ENCODE results near the gene C3. TPM values are rescaled to one million over a fixed set of nuclear protein-coding genes. Genes with fewer than 3 reads are reported as not detected.

C3 gene
- total and polyA plus RNA-seq, 2 experiments from 2014 or later: 0.39 to 1.6 TPM

DNA sequence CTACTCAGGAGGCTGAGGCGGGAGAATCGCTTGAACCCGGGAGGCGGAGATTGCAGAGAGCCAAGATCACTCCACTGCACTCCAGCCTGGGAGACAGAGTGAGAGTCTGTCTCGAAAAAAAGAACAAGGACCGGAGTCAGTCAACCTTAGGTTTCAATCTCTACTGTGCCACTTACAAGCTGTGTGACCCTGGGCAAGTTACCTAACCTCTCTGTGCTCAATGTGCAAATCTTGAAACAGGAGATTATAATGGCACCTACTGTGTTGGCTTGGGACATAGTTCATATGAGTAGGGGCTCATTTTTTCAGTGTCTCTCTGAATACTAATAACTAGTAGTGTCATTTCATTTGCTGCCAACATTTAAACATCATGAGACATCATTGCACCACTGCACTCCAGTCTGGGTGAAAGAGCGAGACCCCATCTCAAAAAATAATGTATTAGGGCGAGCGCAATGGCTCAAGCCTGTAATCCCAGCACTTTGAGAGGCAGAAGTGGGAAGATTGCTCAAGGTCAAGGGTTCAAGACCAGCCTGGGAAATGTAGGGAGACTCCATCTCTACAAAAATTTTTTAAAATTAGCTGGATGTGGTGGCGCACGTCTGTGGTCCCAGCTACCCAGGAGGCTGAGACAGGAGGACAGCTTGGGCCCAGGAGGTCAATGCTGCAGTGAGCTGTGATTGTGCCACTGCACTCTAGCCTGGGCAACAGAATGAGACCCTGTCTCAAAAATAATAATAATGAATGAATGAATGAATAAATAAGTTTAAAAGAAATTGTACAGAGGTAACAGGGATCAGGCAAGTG is 5.5 kb downstream of the C3 start:
- Histone ChIP-seq H3K27ac (no peak overlapping the region), H3K36me3 (no peaks in the 10 kb centered on the region), H3K4me1 (ENCODE audit: low read depth) (no peaks in the 10 kb centered on the region), H3K27me3 (peaks cover 7% of the 10 kb centered on the region), H3K9me3 (ENCODE audit: low read depth) (no peaks in the 10 kb centered on the region), H3K4me3 (no peak overlapping the region)
- TF ChIP-seq, protein P1, sequence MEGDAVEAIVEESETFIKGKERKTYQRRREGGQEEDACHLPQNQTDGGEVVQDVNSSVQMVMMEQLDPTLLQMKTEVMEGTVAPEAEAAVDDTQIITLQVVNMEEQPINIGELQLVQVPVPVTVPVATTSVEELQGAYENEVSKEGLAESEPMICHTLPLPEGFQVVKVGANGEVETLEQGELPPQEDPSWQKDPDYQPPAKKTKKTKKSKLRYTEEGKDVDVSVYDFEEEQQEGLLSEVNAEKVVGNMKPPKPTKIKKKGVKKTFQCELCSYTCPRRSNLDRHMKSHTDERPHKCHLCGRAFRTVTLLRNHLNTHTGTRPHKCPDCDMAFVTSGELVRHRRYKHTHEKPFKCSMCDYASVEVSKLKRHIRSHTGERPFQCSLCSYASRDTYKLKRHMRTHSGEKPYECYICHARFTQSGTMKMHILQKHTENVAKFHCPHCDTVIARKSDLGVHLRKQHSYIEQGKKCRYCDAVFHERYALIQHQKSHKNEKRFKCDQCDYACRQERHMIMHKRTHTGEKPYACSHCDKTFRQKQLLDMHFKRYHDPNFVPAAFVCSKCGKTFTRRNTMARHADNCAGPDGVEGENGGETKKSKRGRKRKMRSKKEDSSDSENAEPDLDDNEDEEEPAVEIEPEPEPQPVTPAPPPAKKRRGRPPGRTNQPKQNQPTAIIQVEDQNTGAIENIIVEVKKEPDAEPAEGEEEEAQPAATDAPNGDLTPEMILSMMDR (IDR thresholded peaks at IDR 0.05; ENCODE audit: low read depth, low read length): no peak
- DNase-seq (ENCODE audit: low read depth in 1 of 2, low spot score in 1 of 2): no peak

DNA sequence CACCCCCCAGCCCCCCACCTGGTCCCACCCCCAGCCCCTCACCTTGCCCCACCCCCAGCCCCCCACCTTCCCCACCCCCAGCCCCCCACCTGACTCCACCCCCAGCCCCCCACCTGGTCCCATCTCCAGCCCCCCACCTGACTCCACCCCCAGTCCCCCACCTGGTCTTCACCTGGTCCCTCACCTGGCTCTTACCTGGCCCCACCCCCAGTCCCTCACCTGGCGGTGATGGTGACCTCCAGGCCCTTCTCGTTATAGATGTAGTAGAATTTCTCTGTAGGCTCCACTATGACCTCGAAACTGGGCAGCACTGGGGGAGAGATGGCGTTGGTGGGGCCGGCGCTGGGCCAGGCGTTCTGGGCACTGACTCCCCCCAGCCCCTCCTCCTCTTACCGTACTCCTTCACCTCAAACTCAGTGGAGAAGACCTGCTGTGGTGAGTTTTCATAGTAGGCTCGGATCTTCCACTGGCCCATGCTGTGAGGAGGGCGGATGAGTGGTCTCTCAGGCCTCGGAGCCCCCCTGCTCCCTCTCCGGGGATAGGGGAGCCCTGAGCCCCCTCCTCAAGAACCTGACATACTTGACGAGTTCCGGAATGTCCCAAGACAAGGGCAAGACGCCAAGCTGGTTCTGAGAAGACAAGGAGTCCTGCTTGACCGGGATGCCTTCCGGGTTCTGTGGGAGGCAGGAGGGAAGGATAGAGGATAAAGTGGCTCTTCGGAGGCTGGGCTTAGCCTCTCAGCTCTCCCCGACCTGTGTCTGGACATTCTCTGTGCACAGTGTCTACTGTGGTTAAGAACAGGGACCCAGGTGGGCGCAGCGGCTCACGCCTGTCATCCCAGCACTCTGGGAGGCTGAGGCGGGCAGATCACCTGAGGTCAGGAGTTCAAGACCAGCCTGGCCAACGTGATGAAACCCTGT is 6.4 kb downstream of the C3 start:
- Histone ChIP-seq H3K4me3 (no peak overlapping the region), H3K4me1 (ENCODE audit: low read depth) (no peaks in the 10 kb centered on the region), H3K36me3 (no peaks in the 10 kb centered on the region), H3K27ac (no peak overlapping the region), H3K27me3 (peaks cover 11% of the 10 kb centered on the region), H3K9me3 (ENCODE audit: low read depth) (no peaks in the 10 kb centered on the region)
- TF ChIP-seq, protein P1 (IDR thresholded peaks at IDR 0.05; ENCODE audit: low read depth, low read length): no peak
- no peak for DNase-seq (ENCODE audit: low read depth in 1 of 2, low spot score in 1 of 2)

DNA sequence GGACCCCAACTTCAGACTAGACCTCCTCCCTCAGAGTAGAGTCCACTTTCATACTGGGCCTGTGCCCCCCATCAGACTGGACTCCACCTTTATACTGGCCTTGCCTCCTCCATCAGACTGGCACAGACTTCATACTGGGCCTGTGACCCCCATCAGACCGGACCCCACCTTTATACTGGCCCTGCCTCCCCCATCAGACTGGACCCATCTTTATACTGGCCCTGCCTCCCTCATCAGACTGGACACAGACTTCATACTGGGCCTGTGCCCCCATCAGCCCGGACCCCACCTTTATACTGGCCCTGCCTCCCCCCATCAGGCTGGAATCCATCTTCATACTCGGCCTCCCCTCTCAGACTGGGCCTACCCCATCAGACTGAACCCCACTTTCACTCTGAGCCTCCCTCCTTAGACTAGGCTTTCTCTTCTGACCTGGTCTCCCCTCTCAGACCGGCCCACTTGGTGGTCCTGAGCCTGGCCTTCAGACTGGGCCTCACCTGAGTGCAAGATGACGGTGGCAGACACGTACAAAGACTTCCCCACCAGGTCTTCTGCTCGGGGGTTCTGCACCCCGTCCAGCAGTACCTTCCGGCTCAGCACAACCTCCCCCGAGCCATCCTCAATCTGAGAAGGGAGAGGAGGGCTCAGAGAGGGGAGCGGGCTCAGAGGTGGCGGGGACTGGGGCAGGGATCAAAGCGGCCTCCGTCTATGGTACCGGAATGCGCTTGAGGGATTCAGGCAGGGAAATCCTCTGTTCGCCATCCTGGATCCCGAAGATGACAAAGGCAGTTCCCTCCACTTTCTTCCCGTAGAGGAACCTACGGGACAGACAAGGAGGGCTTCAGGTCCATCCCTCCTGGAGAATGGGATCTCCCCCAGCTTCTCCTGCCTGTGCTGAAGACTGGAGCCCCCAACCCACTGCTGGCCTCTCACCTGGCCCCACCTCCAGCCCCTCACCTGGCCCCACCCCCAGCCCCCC is 7.5 kb downstream of the C3 start:
- Histone ChIP-seq H3K4me1 (ENCODE audit: low read depth) (no peaks in the 10 kb centered on the region), H3K27ac (no peak overlapping the region), H3K4me3 (no peak overlapping the region), H3K9me3 (ENCODE audit: low read depth) (no peaks in the 10 kb centered on the region), H3K27me3 (peaks cover 11% of the 10 kb centered on the region), H3K36me3 (no peaks in the 10 kb centered on the region)
- TF ChIP-seq, protein P1 (IDR thresholded peaks at IDR 0.05; ENCODE audit: low read depth, low read length): no peak
- no peak for DNase-seq (ENCODE audit: low read depth in 1 of 2, low spot score in 1 of 2)

DNA sequence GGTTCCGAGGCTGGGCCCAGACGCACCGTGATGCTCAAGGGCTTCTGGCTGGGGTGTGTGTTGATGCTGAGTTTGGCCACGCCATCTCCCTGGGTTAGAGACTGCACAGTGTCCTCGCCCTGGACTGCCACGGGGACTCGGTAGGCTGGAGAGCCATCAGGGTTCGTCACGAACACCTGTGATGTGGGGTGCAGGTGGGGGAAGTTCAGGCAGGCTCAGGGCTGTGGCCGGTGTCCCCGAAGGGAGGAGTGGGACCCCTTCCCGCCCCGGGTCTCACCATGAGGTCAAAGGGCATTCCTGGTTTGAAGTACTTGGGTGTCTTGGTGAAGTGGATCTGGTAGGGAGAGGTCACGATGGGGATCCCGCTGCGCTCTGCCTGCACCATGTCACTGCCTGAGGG is 8.2 kb downstream of the C3 start:
- TF ChIP-seq, protein P1 (IDR thresholded peaks at IDR 0.05; ENCODE audit: low read depth, low read length): no peak
- H3K27ac ChIP-seq: no peak overlapping the region
- no peaks in the 10 kb centered on the region for H3K9me3 ChIP-seq (ENCODE audit: low read depth)
- no peaks in the 10 kb centered on the region for H3K36me3 ChIP-seq
- no peak overlapping the region for H3K4me3 ChIP-seq
- DNase-seq (ENCODE audit: low read depth in 1 of 2, low spot score in 1 of 2): no peak
- H3K27me3 ChIP-seq: peaks cover 11% of the 10 kb centered on the region
- no peaks in the 10 kb centered on the region for H3K4me1 ChIP-seq (ENCODE audit: low read depth)

DNA sequence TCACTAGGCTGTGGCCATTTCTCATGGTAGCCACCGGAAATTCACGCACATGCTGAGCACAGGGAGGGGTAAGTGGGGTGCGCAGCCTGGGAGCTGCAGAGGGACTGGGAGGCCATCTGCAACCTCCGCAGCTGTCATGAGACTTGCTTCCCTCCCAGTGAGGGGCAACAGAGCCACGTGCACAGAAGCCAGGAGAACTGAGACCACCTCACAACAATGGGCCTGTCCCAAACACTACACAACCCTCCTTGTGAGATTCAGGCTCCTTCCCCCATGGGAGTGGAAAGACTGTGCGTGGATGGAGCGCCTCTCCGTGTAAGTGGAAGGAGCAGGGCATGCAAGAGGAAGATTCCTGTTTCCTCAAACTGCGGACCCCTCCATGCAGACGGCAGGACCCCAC is 8.8 kb downstream of the C3 start:
- H3K4me3 ChIP-seq: no peak overlapping the region
- H3K9me3 ChIP-seq (ENCODE audit: low read depth): no peaks in the 10 kb centered on the region
- TF ChIP-seq, protein P1 (IDR thresholded peaks at IDR 0.05; ENCODE audit: low read depth, low read length): no peak
- no peaks in the 10 kb centered on the region for H3K4me1 ChIP-seq (ENCODE audit: low read depth)
- peaks cover 11% of the 10 kb centered on the region for H3K27me3 ChIP-seq
- DNase-seq (ENCODE audit: low read depth in 1 of 2, low spot score in 1 of 2): no peak
- H3K27ac ChIP-seq: no peak overlapping the region
- H3K36me3 ChIP-seq: no peaks in the 10 kb centered on the region

Data from cardiac muscle cell (in vitro differentiated cells and primary cell).